Heart right ventricle (tissue), 16 donors: ENCODE results near the gene HES6. TPM values are rescaled to one million over a fixed set of nuclear protein-coding genes. Genes with fewer than 3 reads are reported as not detected.

Experiments used
- ATAC-seq, 8 donors: fragments of 200-7000 bp; cut with Tn5 transposase; one replicate each; pipeline ENCODE4 v1.9.1; 2020; ENCODE audit warnings: mild to moderate bottlenecking in 8 of 8, moderate library complexity in 8 of 8, moderate number of reproducible peaks in 1 of 8
- DNase-seq, 2 donors: peaks; one replicate each; pipeline ENCODE4 v3.0.0-alpha.2; 2020
- H3K27ac ChIP-seq, 10 donors: fragments of 200-600 bp; sonication (generic) in 2 of 10; one replicate each; pipeline versions ENCODE4 v1.5.0 to v1.8.0; 2020 to 2022; ENCODE audit warnings: mild to moderate bottlenecking in 3 of 10
- H3K27me3 ChIP-seq, 7 donors: fragments of 200-600 bp; one replicate each; pipeline ENCODE4 v1.8.0; 2021 to 2022; ENCODE audit warnings: mild to moderate bottlenecking in 2 of 7
- H3K36me3 ChIP-seq, 9 donors: fragments of 200-600 bp; sonication (generic) in 1 of 9; one replicate each; pipeline versions ENCODE4 v1.5.0 to v1.8.0; 2020 to 2022; ENCODE audit warnings: mild to moderate bottlenecking in 2 of 9
- H3K4me1 ChIP-seq, 9 donors: fragments of 200-600 bp; sonication (generic) in 1 of 9; one replicate each; pipeline versions ENCODE4 v1.5.0 to v1.8.0; 2020 to 2022; ENCODE audit warnings: mild to moderate bottlenecking in 4 of 9
- H3K4me3 ChIP-seq, 10 donors: fragments of 200-600 bp; sonication (generic) in 2 of 10; one replicate each; pipeline versions ENCODE4 v1.5.0 to v1.8.0; 2020 to 2022; ENCODE audit warnings: mild to moderate bottlenecking in 7 of 10, moderate library complexity in 2 of 10
- H3K9me3 ChIP-seq, 11 donors: fragments of 200-600 bp in 10 of 11; sonication (generic) in 2 of 11; one replicate each; pipeline versions ENCODE4 v1.5.0 to v1.8.0; 2013 to 2022; ENCODE audit warnings: mild to moderate bottlenecking in 2 of 11, control low read depth in 1 of 11, moderate library complexity in 1 of 11
- WGBS, 2 donors: extraction: QIAGEN DNeasy Blood & Tissue Kit; methylation state at CpG; one replicate each; pipeline ENCODE4 v1.1.7; 2013; ENCODE audit warnings: inconsistent platforms in 1 of 2; 5-methylcytosine and 5-hydroxymethylcytosine counted together
- intact Hi-C, 10 donors: fragments of 100-400 bp; cut with DNase I; formaldehyde crosslinking; loops; one replicate each; pipeline versions ENCODE4 v1.11.1 to v1.14.2; 2022
- polyA plus RNA-seq, 2 donors: library from polyadenylated mRNA; stranded (reverse); fragments of 200-250 nt; gene quantifications; one replicate each; pipeline ENCODE4 v1.2.3, GENCODE V29; 2013
- total RNA-seq, 10 donors: library from RNA; stranded (reverse); fragmentation: NEBNext Ultra II Directional in 3 of 10; extraction: Animal tissue kit (Norgen Biotek cat#: 25700) in 3 of 10; gene quantifications; one replicate each; pipeline versions ENCODE4 v1.2.1 to v1.2.4, GENCODE V29; 2021 to 2023
- TF ChIP-seq, protein P1 (sequence below), 9 donors: fragments of 200-600 bp; sonication (generic) in 2 of 9; IDR thresholded peaks; one replicate each; pipeline versions ENCODE4 v1.5.0 to v1.8.0; 2021 to 2022; ENCODE audit warnings: antibody characterized with exemption in 9 of 9, mild to moderate bottlenecking in 5 of 9, moderate library complexity in 1 of 9
- donor health status: Arrhythmogenic right ventricular cardiomyopathy.
- donor health status: ischemic (EF 13 %, LVEDD 7.1; RV severe dilation, severe dysfunction).
- donor health status: healthy with polysubstance abuse.
- donor health status: DM: no; HTN: yes; CAD: no.
- donor health status: DM: no; HTN: no; CAD: no.
- donor health status: ischemic (EF 25% LVEDD 6.9; RV normal size, moderate dysfunction).
- donor health status: ischemic (EF 25% LVEDD 5.7; RV mildly dilated, moderate dysfunction).
- donor health status: healthy.
- donor health status: DM: yes; HTN: yes; CAD: no.
- donor health status: Ischemic cardiomyopathy.
- donor health status: ischemic (EF 35%, LVEDD 5.7; RV mildly dilated, moderate dysfunction).
- donor health status: nonischemic (EF 11% LVEDD 7.7; RV severe dilation, severe dysfunction).
- donor health status: DM: yes; HTN: yes; CAD: no.
- donor health status: PGD.
- donor health status: ischemic (EF 29% LVEDD 5.4; RV normal size, mild dysfunction).
- donor health status: nonischemic (EF 23%, LVEDD 6.1; RV moderate dilation, normal function).

The HES6 gene
- total and polyA plus RNA-seq, 12 donors, result 1.1 to 6.9 (median 2.1) TPM

- Histone ChIP-seq H3K27me3 (no peaks in the 10 kb centered on the region), H3K4me3 (no peak overlapping the region), H3K27ac (no peak overlapping the region), H3K36me3 (peaks cover 0 to 88% (median 40%) of the 10 kb centered on the region in 9 donors), H3K9me3 (no peaks in the 10 kb centered on the region), H3K4me1 (peaks cover 3 to 37% (median 27%) of the 10 kb centered on the region in 9 donors)
- intact Hi-C loops, result loop anchor here in 3 of 10 donors (10.0 kb wide), 2 partner anchors 101 to 411 kb away; partner anchors contain the start of gene RAMP1 (in 2 of the 3)
- 96% methylated on average over 11 of the region's 11 CpGs for WGBS, 2 donors
- TF ChIP-seq, protein P1, sequence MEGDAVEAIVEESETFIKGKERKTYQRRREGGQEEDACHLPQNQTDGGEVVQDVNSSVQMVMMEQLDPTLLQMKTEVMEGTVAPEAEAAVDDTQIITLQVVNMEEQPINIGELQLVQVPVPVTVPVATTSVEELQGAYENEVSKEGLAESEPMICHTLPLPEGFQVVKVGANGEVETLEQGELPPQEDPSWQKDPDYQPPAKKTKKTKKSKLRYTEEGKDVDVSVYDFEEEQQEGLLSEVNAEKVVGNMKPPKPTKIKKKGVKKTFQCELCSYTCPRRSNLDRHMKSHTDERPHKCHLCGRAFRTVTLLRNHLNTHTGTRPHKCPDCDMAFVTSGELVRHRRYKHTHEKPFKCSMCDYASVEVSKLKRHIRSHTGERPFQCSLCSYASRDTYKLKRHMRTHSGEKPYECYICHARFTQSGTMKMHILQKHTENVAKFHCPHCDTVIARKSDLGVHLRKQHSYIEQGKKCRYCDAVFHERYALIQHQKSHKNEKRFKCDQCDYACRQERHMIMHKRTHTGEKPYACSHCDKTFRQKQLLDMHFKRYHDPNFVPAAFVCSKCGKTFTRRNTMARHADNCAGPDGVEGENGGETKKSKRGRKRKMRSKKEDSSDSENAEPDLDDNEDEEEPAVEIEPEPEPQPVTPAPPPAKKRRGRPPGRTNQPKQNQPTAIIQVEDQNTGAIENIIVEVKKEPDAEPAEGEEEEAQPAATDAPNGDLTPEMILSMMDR (IDR thresholded peaks at IDR 0.05), result no peak
- ATAC-seq (no peak), DNase-seq (no peak)
Observed at GRCh38 chr2:238265605-238266004, 25.8 kb upstream of the HES6 start.

GRCh38 chr2:238264072-238264460 lies 24.2 kb upstream of the HES6 start:
- Histone ChIP-seq H3K36me3 (peaks cover 0 to 91% (median 46%) of the 10 kb centered on the region in 9 donors), H3K4me1 (peaks cover 3 to 42% (median 29%) of the 10 kb centered on the region in 9 donors), H3K9me3 (no peaks in the 10 kb centered on the region), H3K4me3 (no peak overlapping the region), H3K27me3 (no peaks in the 10 kb centered on the region), H3K27ac (peak overlapping the region in 8 of 10 donors; percentile 34 to 70 (median 55))
- intact Hi-C loops, result loop anchor here in 6 of 10 donors (5.0 to 10.0 kb wide), 4 partner anchors 99 to 409 kb away; partner anchors contain the start of gene RAMP1 (in 4 of the 6)
- ATAC-seq (peak in 3 of 8 donors; percentile 3 to 9 (median 5)), DNase-seq (no peak)
- WGBS, 2 donors, result 72 to 74% methylated on average over 4 of the region's 4 CpGs
- TF ChIP-seq, protein P1 (IDR thresholded peaks at IDR 0.05), result no peak

DNA sequence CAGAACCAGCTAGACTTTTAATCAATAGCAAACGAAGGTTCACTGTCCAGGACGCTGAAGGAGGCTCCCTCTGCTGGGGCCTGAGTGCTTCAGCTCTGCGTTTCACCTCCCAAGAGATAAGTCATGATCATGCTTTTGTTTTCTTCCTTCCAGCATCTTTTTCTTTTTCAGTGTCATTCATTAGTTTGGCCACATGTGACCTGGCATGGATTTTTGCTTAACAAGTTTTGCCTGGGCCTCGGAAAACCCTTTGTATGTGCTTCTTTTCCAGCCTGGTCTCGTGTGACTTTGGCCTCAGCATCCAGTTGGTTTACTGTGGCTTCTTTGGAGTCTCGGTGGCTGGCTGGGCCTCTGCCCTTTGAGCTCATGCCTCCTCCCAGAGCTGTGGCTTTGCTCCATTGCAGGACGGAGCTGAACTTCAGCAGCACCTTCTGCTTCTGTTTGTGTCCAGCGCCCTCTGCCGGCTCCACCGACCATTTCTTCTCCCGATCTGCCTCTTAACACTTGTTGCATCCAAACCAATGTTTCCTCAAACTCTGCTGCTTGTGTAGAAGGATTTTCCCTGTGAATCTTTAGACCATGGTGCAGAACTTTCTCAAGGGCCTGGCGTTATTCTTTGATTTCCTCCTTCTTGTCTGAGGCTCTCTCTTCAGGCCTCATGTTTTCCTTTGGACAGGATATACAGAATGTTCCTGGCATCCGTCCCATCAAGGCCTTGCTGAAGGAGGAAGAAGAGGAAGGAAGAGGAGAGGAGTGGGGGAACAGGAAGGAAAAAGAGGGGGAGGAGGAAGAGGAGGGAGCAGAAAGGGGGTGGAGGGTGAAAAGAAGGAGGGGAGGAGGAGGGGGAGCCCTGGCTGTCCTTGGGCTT lies 23.6 kb upstream of the HES6 start:
- Histone ChIP-seq H3K27ac (peak overlapping the region in 9 of 10 donors; percentile 34 to 70 (median 50)), H3K4me3 (no peak overlapping the region), H3K36me3 (peaks cover 0 to 91% (median 43%) of the 10 kb centered on the region in 9 donors), H3K4me1 (peaks cover 3 to 42% (median 29%) of the 10 kb centered on the region in 9 donors), H3K27me3 (no peaks in the 10 kb centered on the region), H3K9me3 (no peaks in the 10 kb centered on the region)
- TF ChIP-seq, protein P1 (IDR thresholded peaks at IDR 0.05), result peak; percentile 71 to 89 (median 82)
- intact Hi-C loops, result loop anchor here in 8 of 10 donors (1.0 to 10.0 kb wide), 9 partner anchors 23 to 409 kb away; partner anchors contain the start of genes RAMP1 (in 6 of the 8) and HES6 (in 1 of the 8)
- ATAC-seq (peak; percentile 72 to 87 (median 83)), DNase-seq (peak; percentile 91 to 92)
- 17 to 20% methylated on average over 13 of the region's 13 CpGs for WGBS, 2 donors

DNA sequence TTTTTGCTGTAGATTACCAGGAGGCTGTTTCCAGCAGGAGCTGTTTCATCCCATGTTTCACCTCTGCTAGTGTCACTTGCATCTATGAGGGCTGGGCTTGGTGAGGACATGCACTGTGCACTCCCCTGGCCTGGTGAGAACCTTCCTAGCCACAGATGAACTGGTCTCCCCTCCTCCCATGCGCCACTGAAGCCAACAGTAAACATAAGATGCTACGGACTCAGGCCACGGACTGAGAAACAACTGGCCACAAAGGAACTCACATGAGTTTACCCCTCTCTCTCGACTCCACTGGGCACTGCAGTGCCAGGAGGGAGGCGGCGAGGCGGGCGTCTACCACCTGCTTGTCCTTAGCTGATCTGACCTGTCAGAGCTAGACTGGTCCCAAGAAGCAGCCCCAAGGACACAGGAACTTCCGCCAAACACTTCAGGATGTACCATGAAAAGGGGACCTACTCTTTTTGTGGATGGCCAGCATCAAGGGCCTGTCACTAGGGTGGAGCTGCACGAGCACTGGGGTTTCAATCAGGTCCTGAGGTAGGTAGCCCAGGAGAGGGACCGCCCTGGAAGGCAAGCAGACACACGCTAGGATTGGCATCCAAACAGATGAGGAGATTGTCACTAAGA lies 22.8 kb upstream of the HES6 start:
- ATAC-seq (no peak), DNase-seq (no peak)
- Histone ChIP-seq H3K4me3 (no peak overlapping the region), H3K27me3 (no peaks in the 10 kb centered on the region), H3K4me1 (peaks cover 3 to 42% (median 29%) of the 10 kb centered on the region in 9 donors), H3K36me3 (peaks cover 0 to 91% (median 43%) of the 10 kb centered on the region in 9 donors), H3K9me3 (no peaks in the 10 kb centered on the region), H3K27ac (peak overlapping the region in 6 of 10 donors; percentile 14 to 70 (median 64))
- 92 to 97% methylated on average over 12 of the region's 12 CpGs for WGBS, 2 donors
- intact Hi-C loops, result loop anchor here in 8 of 10 donors (1.0 to 10.0 kb wide), 9 partner anchors 22 to 408 kb away; partner anchors contain the start of genes RAMP1 (in 6 of the 8) and HES6 (in 1 of the 8)
- TF ChIP-seq, protein P1 (IDR thresholded peaks at IDR 0.05), result no peak
